ENCODE measurements around the gene KDM1B.

- TF ChIP-seq ZFP30 (CRISPR knock-in tag; IDR thresholded peaks at IDR 0.05) (no peak), CSRNP3 (CRISPR knock-in tag; IDR thresholded peaks at IDR 0.05) (no peak), ZFP3 (CRISPR knock-in tag; IDR thresholded peaks at IDR 0.05) (no peak), PATZ1 (CRISPR knock-in tag; IDR thresholded peaks at IDR 0.05; ENCODE audit: borderline replicate concordance) (no peak), POU6F1 (CRISPR knock-in tag; IDR thresholded peaks at IDR 0.05; ENCODE audit: borderline replicate concordance, low read depth) (no peak), ZNF70 (CRISPR knock-in tag; IDR thresholded peaks at IDR 0.05) (no peak)
Measured at GRCh38 chr6:18244251-18244650, 89.0 kb downstream of the KDM1B start.
